Testis (tissue), 2 donors: Measurements from ENCODE around the gene LRRFIP1.

ENCODE experiments used
- CTCF ChIP-seq, 3 experiments: fragments of 450-650 bp in 2 of 3; fragments of 200-600 bp in 1 of 3; sonication (generic) in 1 of 3; IDR thresholded peaks; one replicate each; pipeline ENCODE4 v1.5.1; 2016 to 2019; ENCODE audit warnings: antibody characterized with exemption in 3 of 3, mild to moderate bottlenecking in 2 of 3, moderate library complexity in 1 of 3
- POLR2A ChIP-seq: fragments of 450-650 bp; IDR thresholded peaks from one replicate; pipeline ENCODE4 v1.6.1; 2017; ENCODE audit warnings: antibody characterized with exemption, mild to moderate bottlenecking, moderate library complexity

GRCh38 chr2:237790353-237790752 lies 163.0 kb downstream of the LRRFIP1 start:
- TF ChIP-seq CTCF (IDR thresholded peaks at IDR 0.05) = no peak
- TF ChIP-seq POLR2A = no peak
